ENCODE measurements around the gene COL27A1.

The COL27A1 gene

DNA sequence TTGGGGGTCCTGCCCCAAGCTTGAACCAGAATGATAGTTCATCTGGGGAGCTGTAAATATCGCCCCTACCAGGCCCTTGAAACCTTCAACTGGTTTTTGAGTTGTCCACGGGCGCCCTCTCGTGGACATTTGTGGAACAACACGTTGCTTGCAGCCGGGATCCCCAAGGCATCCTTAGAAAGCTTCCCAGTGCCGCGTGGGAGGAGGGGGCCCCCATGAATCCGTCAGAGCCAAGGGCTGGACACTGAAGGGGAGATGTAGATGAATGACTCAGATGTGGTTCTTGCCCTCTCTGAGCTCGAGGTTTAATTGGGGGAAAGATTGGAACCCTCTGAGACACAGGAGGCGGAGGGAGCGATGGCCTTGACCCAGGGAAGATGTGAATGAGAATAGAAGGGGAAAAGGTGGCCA lies 135.7 kb downstream of the COL27A1 start:
- Histone ChIP-seq H3K27ac (no peak overlapping the region), H3K9ac (no peak overlapping the region), H2AFZ (no peak overlapping the region), H3K9me3 (ENCODE audit: control insufficient read depth, low read length) (no peaks in the 10 kb centered on the region), H3K4me3 (ENCODE audit: low read depth, low read length) (no peak overlapping the region), H3K36me3 (ENCODE audit: control insufficient read depth, insufficient read depth, low read length) (no peaks in the 10 kb centered on the region), H3K4me2 (ENCODE audit: low read length) (no peak overlapping the region), H3K4me1 (no peaks in the 10 kb centered on the region), H3K27me3 (ENCODE audit: control insufficient read depth, insufficient read depth, low read length) (no peaks in the 10 kb centered on the region), H3K79me2 (no peaks in the 10 kb centered on the region)
- TF ChIP-seq, protein P1, sequence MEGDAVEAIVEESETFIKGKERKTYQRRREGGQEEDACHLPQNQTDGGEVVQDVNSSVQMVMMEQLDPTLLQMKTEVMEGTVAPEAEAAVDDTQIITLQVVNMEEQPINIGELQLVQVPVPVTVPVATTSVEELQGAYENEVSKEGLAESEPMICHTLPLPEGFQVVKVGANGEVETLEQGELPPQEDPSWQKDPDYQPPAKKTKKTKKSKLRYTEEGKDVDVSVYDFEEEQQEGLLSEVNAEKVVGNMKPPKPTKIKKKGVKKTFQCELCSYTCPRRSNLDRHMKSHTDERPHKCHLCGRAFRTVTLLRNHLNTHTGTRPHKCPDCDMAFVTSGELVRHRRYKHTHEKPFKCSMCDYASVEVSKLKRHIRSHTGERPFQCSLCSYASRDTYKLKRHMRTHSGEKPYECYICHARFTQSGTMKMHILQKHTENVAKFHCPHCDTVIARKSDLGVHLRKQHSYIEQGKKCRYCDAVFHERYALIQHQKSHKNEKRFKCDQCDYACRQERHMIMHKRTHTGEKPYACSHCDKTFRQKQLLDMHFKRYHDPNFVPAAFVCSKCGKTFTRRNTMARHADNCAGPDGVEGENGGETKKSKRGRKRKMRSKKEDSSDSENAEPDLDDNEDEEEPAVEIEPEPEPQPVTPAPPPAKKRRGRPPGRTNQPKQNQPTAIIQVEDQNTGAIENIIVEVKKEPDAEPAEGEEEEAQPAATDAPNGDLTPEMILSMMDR (IDR thresholded peaks at IDR 0.05) = peak; percentile 83

DNA sequence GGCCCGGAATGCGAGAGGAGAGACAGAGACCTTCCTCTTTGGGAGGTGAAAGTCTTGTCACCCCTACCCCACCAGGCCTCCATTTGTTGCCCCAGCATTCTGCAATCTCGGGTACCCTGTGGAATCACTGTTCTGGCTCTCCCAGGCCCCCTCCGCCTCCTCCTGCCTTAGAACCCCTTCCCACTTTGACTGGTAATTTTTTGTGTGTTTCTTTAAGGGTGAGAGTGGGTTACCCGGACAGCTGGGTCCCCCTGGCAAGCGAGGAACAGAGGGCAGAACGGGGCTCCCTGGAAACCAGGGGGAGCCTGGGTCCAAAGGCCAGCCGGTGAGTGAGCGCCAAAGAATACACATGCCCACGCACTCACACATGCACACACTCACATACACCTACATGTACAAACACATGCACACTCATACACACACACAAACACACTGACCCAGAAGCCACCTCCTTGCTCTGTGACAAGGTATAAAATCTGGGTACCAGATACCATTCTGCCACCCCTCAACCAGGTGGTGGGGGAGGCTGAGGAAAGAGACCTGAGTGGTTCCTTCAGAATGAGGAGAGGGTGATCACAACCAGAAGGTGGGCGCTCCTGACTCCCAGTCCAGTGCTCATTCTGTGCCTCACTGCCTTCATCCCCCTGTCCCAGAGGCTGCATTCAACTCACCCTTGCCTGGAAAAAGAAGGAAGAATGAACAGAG lies 136.7 kb downstream of the COL27A1 start:
- TF ChIP-seq, protein P1 (IDR thresholded peaks at IDR 0.05) = no peak
- Histone ChIP-seq H3K4me1 (no peaks in the 10 kb centered on the region), H3K4me2 (ENCODE audit: low read length) (no peak overlapping the region), H3K36me3 (ENCODE audit: control insufficient read depth, insufficient read depth, low read length) (no peaks in the 10 kb centered on the region), H3K9ac (no peak overlapping the region), H2AFZ (no peak overlapping the region), H3K9me3 (ENCODE audit: control insufficient read depth, low read length) (no peaks in the 10 kb centered on the region), H3K4me3 (ENCODE audit: low read depth, low read length) (no peak overlapping the region), H3K27ac (no peak overlapping the region), H3K27me3 (ENCODE audit: control insufficient read depth, insufficient read depth, low read length) (no peaks in the 10 kb centered on the region), H3K79me2 (no peaks in the 10 kb centered on the region)

DNA sequence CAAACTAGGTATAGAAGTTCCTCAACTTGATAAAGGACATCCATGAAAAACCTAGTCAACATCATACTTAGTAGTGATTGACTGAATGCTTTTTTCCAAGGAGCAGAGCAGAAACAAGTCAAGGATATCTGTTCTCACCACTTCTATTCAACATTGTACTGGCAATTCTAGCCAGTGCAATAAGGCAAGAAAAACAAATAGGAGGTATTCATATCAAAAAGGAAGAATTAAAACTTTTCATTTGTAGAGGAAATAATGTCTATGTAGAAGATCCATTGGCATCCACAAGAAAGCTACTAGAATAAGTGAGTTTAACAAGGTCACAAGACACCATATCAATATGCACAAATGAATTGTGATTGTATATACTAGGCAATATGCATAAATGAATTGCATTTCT lies 139.3 kb downstream of the COL27A1 start:
- H3K4me1 ChIP-seq = no peaks in the 10 kb centered on the region
- no peak overlapping the region for H3K9ac ChIP-seq
- no peak overlapping the region for H3K27ac ChIP-seq
- TF ChIP-seq, protein P1 (IDR thresholded peaks at IDR 0.05) = no peak
- no peak overlapping the region for H3K4me2 ChIP-seq (ENCODE audit: low read length)
- no peaks in the 10 kb centered on the region for H3K27me3 ChIP-seq (ENCODE audit: control insufficient read depth, insufficient read depth, low read length)
- H3K9me3 ChIP-seq (ENCODE audit: control insufficient read depth, low read length) = no peaks in the 10 kb centered on the region
- H3K36me3 ChIP-seq (ENCODE audit: control insufficient read depth, insufficient read depth, low read length) = no peaks in the 10 kb centered on the region
- no peak overlapping the region for H3K4me3 ChIP-seq (ENCODE audit: low read depth, low read length)
- no peak overlapping the region for H2AFZ ChIP-seq
- no peaks in the 10 kb centered on the region for H3K79me2 ChIP-seq

DNA sequence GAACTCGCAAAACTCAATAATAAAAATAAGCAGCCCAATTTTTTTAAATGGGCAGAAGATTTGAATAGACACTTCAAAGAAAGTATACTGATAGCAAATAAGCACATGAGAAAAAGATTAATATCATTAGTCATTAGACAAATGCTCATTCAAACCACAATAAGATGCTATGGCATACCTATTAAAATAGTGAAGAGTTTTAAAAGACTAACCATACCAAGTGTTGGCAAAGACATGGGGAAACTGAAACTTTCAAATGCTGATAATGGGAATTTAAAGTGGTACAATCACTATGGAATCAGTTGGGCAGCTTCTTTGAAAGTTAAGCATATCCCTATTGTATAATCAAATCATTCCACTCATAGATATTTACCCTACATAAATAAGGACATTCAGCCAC lies 141.0 kb downstream of the COL27A1 start:
- Histone ChIP-seq H3K4me2 (ENCODE audit: low read length) (no peak overlapping the region), H3K4me3 (ENCODE audit: low read depth, low read length) (no peak overlapping the region), H3K4me1 (no peaks in the 10 kb centered on the region), H3K79me2 (no peaks in the 10 kb centered on the region), H3K27ac (no peak overlapping the region), H3K9ac (no peak overlapping the region), H2AFZ (no peak overlapping the region), H3K36me3 (ENCODE audit: control insufficient read depth, insufficient read depth, low read length) (no peaks in the 10 kb centered on the region), H3K9me3 (ENCODE audit: control insufficient read depth, low read length) (no peaks in the 10 kb centered on the region), H3K27me3 (ENCODE audit: control insufficient read depth, insufficient read depth, low read length) (no peaks in the 10 kb centered on the region)
- TF ChIP-seq, protein P1 (IDR thresholded peaks at IDR 0.05) = no peak

Measured in parathyroid adenoma (tissue), 2 donors.